Stimulated activated CD4-positive, alpha-beta T cell treated with anti-CD3 and anti-CD28 coated beads, Interleukin-1b, Interleukin-23, amount 100 ng/mL, for 1 hour (primary cell): ENCODE measurements around the gene AVP.
"Not testable (repeated sequence)": the region's sequence is repeated elsewhere in the genome, so short reads cannot be mapped to it uniquely, and the experiment has no call there.

ENCODE experiments used
- DNase-seq, 2 donors: peaks; one replicate each; pipeline ENCODE4 v3.0.0-alpha.2; 2020; ENCODE audit warnings: low read depth in 2 of 2

AVP gene

GRCh38 chr20:3082955-3083952, 1.3 kb downstream of the AVP start:
- DNase-seq = no peak

DNA sequence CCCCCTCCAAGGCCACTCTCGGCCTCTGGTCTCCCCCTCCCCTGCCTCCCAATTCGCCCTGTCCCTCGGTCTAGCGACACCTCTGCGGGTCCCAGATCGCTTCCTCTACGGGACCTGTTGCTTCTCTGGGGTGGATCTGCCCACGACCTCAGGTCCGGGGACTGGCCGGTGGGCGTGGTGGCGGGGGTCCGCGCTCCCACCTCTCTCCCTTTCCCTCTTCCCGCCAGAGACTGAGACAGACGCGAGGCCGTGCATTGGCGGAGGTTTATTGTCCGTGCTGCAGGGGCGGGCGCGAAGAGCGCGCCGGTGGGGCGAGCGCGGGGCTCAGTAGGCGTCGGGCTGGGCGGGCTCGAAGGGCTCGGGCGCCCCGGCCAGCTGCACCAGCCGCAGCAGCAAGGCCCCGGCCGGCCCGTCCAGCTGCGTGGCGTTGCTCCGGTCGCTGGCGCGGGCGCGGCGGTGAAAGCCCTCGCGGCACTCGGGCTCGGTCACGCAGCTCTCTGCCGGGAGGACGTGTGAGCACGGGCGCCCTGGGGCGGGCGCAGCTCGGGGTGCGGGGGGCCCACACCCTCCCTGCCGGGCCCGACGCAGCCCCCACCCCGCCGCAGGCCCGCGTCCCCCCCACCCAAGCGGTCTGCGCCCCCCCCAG, 2.1 kb downstream of the AVP start:
- DNase-seq = no peak

GRCh38 chr20:3081641-3082040, 2.9 kb downstream of the AVP start:
- DNase-seq = no peak

- DNase-seq = no peak
Measured at GRCh38 chr20:3080939-3081388, 3.6 kb downstream of the AVP start.

- no peak for DNase-seq
Measured at GRCh38 chr20:3077618-3078134, 6.8 kb downstream of the AVP start.

- DNase-seq = not testable (repeated sequence)
Measured at GRCh38 chr20:3075315-3075714, 9.2 kb downstream of the AVP start.

DNA sequence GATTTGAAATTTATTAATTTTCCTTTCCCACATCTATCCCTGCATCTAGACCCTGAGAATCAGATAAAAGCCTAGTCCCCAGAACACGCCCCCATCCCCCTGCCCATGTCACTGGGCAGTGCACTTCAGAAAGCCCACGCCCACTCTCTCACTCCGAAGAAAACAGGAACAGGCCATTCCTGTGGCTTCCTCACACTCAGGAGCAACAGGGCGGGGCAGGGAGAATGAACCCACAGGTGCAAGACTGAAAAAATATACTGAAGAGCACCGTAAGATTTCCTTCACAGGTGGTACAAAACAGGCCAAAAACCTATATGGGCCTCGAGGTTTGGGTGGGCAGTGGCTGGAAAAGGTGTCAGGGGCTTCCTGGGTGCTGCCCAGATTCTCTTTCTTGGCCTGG, 9.7 kb downstream of the AVP start:
- DNase-seq = no peak

DNA sequence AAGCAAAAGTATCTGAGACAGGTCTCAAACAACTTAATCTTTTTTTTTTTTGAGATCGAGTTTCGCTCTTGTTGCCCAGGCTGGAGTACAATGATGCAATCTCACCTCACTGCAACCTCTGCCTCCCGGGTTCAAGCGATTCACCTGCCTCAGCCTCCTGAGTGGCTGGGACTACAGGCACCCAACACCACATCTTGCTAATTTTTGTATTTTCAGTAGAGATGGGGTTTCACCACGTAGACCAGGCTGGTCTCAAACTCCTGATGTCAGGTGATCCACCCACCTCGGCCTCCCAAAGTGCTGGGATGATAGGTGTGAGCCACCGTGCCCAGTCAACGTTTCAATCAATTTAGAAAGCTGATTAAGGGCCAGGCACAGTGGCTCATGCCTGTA, 11.3 kb downstream of the AVP start:
- DNase-seq = not testable (repeated sequence)

- no peak for DNase-seq
Measured at GRCh38 chr20:3072530-3073250, 11.8 kb downstream of the AVP start.

- peak; percentile 45 to 51 for DNase-seq
Measured at GRCh38 chr20:3071610-3072529, 12.7 kb downstream of the AVP start, which contains the start of gene OXT. TSS of gene OXT (plus strand) at chr20:3071620. CDS start at chr20:3071656, 36 bp downstream.

DNA sequence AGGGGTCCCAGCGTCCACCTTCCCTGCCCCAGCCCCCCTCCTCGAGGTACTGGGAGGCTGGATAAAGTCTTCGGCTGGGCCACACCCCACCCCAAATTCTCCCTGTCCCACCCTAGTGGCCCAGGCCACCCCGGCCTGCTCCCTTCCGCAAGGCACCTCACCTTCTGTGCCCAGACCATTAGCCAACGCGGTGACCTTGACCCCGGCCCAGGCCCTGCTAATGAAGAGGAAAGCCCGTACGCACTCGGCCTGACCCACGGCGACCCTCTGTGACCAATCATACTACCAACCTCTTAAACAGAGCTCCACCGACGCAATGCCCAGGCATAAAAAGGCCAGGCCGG, 13.3 kb downstream of the AVP start:
- DNase-seq = no peak

- no peak for DNase-seq
Measured at GRCh38 chr20:3070725-3071124, 13.8 kb downstream of the AVP start.

GRCh38 chr20:3068986-3069900, 15.3 kb downstream of the AVP start:
- DNase-seq = no peak

- DNase-seq = no peak
Measured at GRCh38 chr20:3068075-3068474, 16.4 kb downstream of the AVP start.

DNA sequence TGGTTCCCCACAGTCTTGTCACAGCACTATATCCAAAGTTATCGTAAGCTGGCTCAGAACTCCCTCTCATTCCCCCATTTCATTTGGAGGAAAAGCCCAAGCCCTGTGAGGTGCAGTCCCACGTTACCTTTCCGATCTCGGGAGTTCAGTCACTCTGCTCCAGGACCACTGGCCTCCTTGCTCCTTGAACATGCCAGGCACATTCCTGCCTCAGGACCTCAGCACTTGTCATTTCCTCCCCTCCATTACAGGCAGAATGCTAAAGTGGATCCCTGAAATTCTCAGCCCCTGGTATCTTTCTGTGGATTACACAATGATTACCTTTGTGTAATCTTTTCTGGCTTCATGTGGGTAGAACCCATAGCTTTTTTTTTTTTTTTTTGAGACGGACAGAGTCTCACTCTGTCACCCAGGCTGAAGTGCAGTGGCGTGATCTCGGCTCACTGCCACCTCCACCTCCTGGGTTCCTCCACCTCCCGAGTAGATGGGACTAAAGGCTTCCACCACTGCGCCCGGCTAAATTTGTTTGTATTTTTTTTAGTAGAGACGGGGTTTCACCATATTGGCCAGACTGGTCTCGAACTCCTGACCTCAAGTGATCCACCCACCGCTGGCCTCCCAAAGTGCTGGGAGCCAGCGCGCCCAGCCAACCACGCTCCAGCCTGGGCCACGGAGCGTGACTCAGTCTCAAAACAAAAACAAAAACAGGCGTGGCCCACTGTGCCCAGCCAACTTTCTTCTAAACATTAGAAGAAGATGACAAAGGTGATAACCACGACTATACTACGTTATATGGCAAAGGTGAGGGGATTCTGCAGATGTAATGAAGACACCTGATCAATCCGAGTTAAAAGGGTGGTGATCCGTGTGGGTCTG, 17.1 kb downstream of the AVP start:
- no peak for DNase-seq

DNA sequence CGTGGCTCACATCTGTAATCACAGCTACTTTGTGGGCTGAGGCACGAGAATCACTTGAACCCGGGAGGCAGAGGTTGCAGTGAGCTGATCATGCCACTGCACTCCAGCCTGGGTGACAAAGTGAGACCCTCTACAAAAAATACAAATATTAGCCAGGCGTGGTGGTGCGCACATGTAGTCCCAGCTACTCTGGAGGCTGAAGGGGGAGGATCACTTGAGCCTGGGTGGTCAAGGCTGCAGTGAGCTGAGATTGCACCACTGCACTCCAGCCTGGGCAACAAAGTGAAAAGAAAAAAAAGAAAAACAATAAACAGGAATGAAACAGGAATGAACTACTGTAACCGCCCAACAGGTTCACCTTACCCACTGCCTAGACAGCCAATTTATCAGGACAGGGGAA, 20.4 kb downstream of the AVP start:
- DNase-seq = not testable (repeated sequence)

- DNase-seq = no peak
Measured at GRCh38 chr20:3059489-3059888, 25.0 kb downstream of the AVP start.

DNA sequence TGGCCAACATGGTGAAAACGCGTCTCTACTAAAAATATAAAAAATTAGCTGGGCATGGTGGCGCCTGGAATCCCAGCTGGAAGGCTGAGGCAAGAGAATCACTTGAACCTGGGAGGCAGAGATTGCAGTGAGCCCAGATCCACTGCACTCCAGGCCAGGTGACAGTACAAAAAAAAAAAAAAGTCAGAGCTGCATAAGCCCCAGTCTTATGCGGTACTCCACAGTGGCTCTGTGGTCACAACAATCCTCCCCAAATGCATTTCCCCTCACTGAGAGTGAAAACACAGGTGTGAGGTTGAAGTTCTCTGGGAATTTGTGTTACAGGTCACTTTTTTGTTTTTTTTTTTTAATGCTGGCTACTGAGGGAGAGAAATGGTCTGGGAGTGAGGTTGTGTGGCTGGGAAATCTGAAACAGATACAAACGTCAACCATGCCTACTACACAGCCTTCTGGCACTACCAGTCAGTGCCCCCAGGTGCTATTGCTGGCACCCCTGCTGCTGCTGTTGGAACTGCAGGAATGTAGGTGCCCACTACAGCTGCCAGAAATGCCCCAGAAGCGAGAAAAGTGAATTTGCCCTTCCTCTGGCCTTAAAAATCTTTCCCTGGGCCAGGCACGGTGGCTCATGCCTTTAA, 33.0 kb downstream of the AVP start:
- no peak for DNase-seq
